Suprapubic skin (tissue), 4 donors: Measurements from ENCODE around the gene TNS3. TPM values are rescaled to one million over a fixed set of nuclear protein-coding genes. Genes with fewer than 3 reads are reported as not detected.
A peak's percentile ranks its signal among the peaks of the same experiment; 100 is the strongest.

Experiments
- DNase-seq, 2 donors: peaks; one replicate each; pipeline ENCODE4 v3.0.0-alpha.2; 2019; ENCODE audit warnings: low spot score in 2 of 2
- H3K27ac ChIP-seq: fragments of 200-600 bp; sonication (generic); one replicate; pipeline ENCODE4 v1.5.1; 2019
- H3K27me3 ChIP-seq: fragments of 200-600 bp; sonication (generic); one replicate; pipeline ENCODE4 v1.5.1; 2019
- H3K36me3 ChIP-seq: fragments of 200-600 bp; sonication (generic); one replicate; pipeline ENCODE4 v1.5.1; 2019
- H3K4me1 ChIP-seq: fragments of 200-600 bp; sonication (generic); one replicate; pipeline ENCODE4 v1.5.1; 2019
- H3K4me3 ChIP-seq: fragments of 200-600 bp; sonication (generic); one replicate; pipeline ENCODE4 v1.5.1; 2019; ENCODE audit warnings: mild to moderate bottlenecking
- H3K9me3 ChIP-seq: fragments of 200-600 bp; sonication (generic); one replicate; pipeline ENCODE4 v1.5.1; 2019
- EP300 ChIP-seq: sonication (generic); formaldehyde crosslinking; IDR thresholded peaks from one replicate; pipeline ENCODE4 v1.6.1; 2017; ENCODE audit warnings: antibody characterized with exemption
- POLR2A ChIP-seq, 2 donors: fragments of 450-650 bp; IDR thresholded peaks; one replicate each; pipeline ENCODE4 v1.6.1; 2017; ENCODE audit warnings: antibody characterized with exemption in 2 of 2, mild to moderate bottlenecking in 2 of 2, moderate library complexity in 2 of 2
- POLR2AphosphoS5 ChIP-seq, 3 donors: sonication (generic); formaldehyde crosslinking; IDR thresholded peaks; one replicate each; pipeline ENCODE4 v1.6.1; 2017; ENCODE audit warnings: antibody characterized with exemption in 3 of 3
- WGBS: methylation state at CpG from one replicate; pipeline ENCODE4 v1.1.5; 2018; 5-methylcytosine and 5-hydroxymethylcytosine counted together
- total RNA-seq, 4 donors: library from RNA; depleted of rRNA; stranded (reverse); fragments of >200 nt; gene quantifications; one replicate each; pipeline ENCODE4 v1.1.0, GENCODE V29; 2016
- TF ChIP-seq, protein P1 (sequence below), 2 donors: fragments of 200-600 bp in 1 of 2; fragments of 450-650 bp in 1 of 2; sonication (generic) in 1 of 2; IDR thresholded peaks; one replicate each; pipeline ENCODE4 v1.5.1; 2016 to 2019; ENCODE audit warnings: antibody characterized with exemption in 2 of 2, mild to moderate bottlenecking in 1 of 2, moderate library complexity in 1 of 2

The TNS3 gene
- total RNA-seq, 4 donors from 2014 or later, result 14.3 to 53.0 (median 31.9) TPM

DNA sequence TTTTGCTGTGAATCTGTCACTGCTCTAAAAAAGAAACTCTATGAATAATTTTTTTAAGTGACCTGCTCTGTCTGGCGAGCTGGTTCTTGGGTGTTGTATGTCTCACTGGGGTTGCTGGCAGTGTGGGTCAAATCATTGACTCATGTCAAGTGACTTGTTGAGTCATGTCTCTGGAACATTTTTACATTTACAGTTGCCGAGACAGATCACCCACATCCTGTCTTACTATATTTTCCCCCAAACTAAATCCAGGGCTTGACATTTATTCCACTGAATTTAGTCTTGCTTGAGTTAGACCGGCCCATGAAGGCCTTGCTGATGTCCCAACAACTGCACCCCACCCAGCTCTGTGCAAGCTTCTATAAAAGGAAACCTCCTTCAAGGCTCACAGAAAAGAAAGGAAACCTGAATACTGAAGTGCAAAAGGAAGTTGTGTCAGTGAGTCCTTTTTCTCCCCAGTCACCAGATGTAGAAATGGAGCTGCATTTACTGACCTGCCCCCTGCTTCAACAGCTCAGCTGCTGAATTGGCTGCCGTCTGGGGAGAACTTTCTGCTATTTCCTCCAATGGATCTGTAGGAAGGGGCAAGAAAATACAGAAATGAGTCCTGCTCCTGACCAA is 290.3 kb downstream of the TNS3 start:
- WGBS, result 29% methylated on average over 4 of the region's 4 CpGs
- Histone ChIP-seq H3K27ac (peak overlapping the region; percentile 42), H3K36me3 (peaks cover 4% of the 10 kb centered on the region)

DNA sequence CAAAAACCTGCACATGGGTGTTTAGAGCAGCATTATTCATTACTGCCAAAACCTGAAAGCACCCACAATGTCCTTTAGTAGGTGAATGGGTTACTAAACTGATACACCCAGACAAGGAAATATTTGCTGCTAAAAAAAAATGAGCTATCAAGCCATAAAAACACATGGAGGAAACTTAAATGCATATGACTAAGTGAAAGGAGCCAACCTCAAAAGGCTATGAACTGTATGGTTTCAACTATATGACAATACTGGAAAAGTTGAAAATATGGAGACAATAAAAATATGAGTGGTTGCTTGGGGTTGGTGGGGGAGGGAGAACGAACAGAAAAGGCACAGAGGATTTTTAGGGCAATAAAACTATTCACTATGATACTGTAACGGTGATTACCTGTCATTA is 291.0 kb downstream of the TNS3 start:
- no peaks in the 10 kb centered on the region for H3K9me3 ChIP-seq
- TF ChIP-seq EP300, result no peak
- TF ChIP-seq, protein P1, sequence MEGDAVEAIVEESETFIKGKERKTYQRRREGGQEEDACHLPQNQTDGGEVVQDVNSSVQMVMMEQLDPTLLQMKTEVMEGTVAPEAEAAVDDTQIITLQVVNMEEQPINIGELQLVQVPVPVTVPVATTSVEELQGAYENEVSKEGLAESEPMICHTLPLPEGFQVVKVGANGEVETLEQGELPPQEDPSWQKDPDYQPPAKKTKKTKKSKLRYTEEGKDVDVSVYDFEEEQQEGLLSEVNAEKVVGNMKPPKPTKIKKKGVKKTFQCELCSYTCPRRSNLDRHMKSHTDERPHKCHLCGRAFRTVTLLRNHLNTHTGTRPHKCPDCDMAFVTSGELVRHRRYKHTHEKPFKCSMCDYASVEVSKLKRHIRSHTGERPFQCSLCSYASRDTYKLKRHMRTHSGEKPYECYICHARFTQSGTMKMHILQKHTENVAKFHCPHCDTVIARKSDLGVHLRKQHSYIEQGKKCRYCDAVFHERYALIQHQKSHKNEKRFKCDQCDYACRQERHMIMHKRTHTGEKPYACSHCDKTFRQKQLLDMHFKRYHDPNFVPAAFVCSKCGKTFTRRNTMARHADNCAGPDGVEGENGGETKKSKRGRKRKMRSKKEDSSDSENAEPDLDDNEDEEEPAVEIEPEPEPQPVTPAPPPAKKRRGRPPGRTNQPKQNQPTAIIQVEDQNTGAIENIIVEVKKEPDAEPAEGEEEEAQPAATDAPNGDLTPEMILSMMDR (IDR thresholded peaks at IDR 0.05), result no peak
- TF ChIP-seq POLR2A (IDR thresholded peaks at IDR 0.05), result no peak
- no peak for TF ChIP-seq POLR2AphosphoS5 (IDR thresholded peaks at IDR 0.05)
- no peak overlapping the region for H3K27ac ChIP-seq
- DNase-seq, result no peak
- 79% methylated on average over 2 of the region's 2 CpGs for WGBS
- peaks cover 47% of the 10 kb centered on the region for H3K4me1 ChIP-seq
- peaks cover 4% of the 10 kb centered on the region for H3K36me3 ChIP-seq
- no peak overlapping the region for H3K4me3 ChIP-seq
- no peaks in the 10 kb centered on the region for H3K27me3 ChIP-seq

More for the DNA sequence above, 290.3 kb downstream of the TNS3 start:
- peaks cover 43% of the 10 kb centered on the region for H3K4me1 ChIP-seq
- no peak overlapping the region for H3K4me3 ChIP-seq
- no peaks in the 10 kb centered on the region for H3K9me3 ChIP-seq
- no peaks in the 10 kb centered on the region for H3K27me3 ChIP-seq
- DNase-seq, result peak in 1 of 2 donors; percentile 63
- no peak for TF ChIP-seq EP300
- TF ChIP-seq, protein P1 (IDR thresholded peaks at IDR 0.05), result no peak
- no peak for TF ChIP-seq POLR2AphosphoS5 (IDR thresholded peaks at IDR 0.05)
- no peak for TF ChIP-seq POLR2A (IDR thresholded peaks at IDR 0.05)

DNA sequence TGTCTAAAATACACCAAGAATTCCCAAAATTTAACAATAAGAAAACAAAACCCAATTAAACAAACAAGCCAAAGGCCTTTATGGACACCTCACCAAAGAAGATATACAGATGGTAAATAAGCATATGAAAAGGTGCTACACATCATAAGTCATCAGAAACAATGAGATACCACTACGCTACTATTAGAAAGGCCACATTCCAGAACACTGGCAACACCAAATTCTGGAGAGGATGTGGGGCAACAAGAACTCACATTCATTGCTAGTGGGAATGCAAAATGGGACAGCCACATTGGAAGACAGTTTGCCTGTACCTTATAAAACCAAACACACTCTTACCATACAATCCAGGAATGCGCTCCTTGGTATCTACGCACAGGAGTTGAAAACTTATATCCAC is 291.4 kb downstream of the TNS3 start:
- peaks cover 44% of the 10 kb centered on the region for H3K4me1 ChIP-seq
- no peak overlapping the region for H3K27ac ChIP-seq
- DNase-seq, result no peak
- H3K27me3 ChIP-seq, result no peaks in the 10 kb centered on the region
- H3K9me3 ChIP-seq, result no peaks in the 10 kb centered on the region
- peaks cover 4% of the 10 kb centered on the region for H3K36me3 ChIP-seq
- no peak for TF ChIP-seq POLR2AphosphoS5 (IDR thresholded peaks at IDR 0.05)
- TF ChIP-seq, protein P1 (IDR thresholded peaks at IDR 0.05), result no peak
- TF ChIP-seq POLR2A (IDR thresholded peaks at IDR 0.05), result no peak
- TF ChIP-seq EP300, result no peak
- WGBS, result 100% methylated on average over 3 of the region's 3 CpGs
- H3K4me3 ChIP-seq, result no peak overlapping the region

DNA sequence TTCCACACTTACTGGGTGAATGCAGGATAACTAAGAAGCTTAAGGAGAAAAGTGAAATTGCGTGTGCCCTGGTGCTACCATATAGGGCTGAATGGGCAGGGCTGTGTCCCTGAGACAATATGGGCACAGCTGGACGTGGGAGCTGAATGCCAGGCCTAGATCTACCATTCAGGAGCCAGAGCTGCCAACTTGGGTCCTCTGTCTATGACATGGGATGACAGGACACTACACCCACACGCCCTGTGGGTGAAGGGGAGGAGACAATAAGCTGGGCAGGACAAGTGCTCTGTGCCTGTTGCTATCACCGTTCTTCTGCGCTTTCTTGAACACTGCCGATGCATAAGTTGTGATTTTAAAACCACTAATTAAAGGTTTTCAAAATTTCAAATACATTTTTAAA is 293.9 kb downstream of the TNS3 start:
- 89% methylated on average over 6 of the region's 6 CpGs for WGBS
- peaks cover 11% of the 10 kb centered on the region for H3K36me3 ChIP-seq

DNA sequence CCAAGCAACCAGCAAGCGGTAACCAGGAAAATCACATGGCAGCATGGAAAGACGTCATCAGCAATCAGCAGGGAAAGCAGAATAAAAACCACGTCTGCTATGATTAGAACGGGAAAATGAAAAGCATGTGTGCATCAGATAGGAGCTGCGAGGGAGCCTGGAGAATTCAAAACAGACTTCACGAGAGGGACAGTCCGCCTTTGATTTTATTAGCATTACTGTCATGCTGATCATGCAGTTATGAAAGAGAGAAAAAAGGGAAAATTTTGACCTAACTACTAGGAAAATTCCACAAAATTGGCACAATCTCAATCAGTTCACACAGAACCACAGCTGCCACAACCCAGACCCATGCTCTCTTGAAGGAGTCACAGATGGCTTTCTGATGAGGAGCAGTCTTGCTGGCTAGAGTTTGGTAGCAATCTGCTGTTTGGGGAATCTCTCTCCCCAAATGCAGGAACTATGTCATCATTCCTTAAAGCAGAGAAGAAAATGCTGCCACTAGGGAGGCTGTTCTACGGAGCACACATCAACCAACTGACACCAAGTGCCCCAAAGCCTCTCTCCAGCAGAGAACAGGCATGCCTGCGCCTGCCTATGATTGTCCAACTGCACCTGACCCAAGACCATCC is 295.9 kb downstream of the TNS3 start:
- no peaks in the 10 kb centered on the region for H3K9me3 ChIP-seq
- H3K36me3 ChIP-seq, result peaks cover 19% of the 10 kb centered on the region
- no peak overlapping the region for H3K4me3 ChIP-seq
- peaks cover 6% of the 10 kb centered on the region for H3K4me1 ChIP-seq
- no peaks in the 10 kb centered on the region for H3K27me3 ChIP-seq
- peak overlapping the region; percentile 26 for H3K27ac ChIP-seq
- TF ChIP-seq POLR2AphosphoS5 (IDR thresholded peaks at IDR 0.05), result peak in 2 of 3 donors; percentile 2 to 16
- TF ChIP-seq, protein P1 (IDR thresholded peaks at IDR 0.05), result peak in 1 of 2 donors; percentile 22
- TF ChIP-seq EP300, result no peak
- TF ChIP-seq POLR2A (IDR thresholded peaks at IDR 0.05), result no peak
- 47% methylated on average over 9 of the region's 9 CpGs for WGBS
- no peak for DNase-seq

More for the DNA sequence above, 293.9 kb downstream of the TNS3 start:
- DNase-seq, result no peak
- no peak overlapping the region for H3K4me3 ChIP-seq
- TF ChIP-seq POLR2A (IDR thresholded peaks at IDR 0.05), result no peak
- no peak for TF ChIP-seq POLR2AphosphoS5 (IDR thresholded peaks at IDR 0.05)
- no peak for TF ChIP-seq EP300
- TF ChIP-seq, protein P1 (IDR thresholded peaks at IDR 0.05), result no peak
- no peaks in the 10 kb centered on the region for H3K27me3 ChIP-seq
- H3K9me3 ChIP-seq, result no peaks in the 10 kb centered on the region
- H3K4me1 ChIP-seq, result peaks cover 26% of the 10 kb centered on the region
- H3K27ac ChIP-seq, result no peak overlapping the region
